ENCODE results near the gene LAMA3.
"Not testable (repeated sequence)": the region's sequence is repeated elsewhere in the genome, so short reads cannot be mapped to it uniquely, and the experiment has no call there.

LAMA3 gene

DNA sequence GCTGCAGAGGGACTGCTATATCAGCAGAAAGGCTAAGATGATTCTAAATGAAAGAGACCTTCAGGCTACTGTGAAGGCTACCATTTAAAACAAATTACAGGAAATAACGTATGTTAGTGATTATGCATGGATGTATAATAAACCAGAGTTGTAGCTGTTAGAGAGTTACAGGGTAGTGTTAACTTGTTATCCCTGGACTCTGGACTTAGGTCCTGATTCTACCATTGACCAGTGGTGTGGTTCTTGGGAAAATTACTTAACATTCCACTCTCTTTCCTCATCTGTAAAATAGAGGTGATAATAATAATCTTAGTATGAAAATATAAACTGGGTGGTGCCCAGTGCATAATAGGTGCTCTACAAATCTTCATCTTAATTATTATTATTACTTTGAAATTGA, 22.2 kb downstream of the LAMA3 start:
- H3K4me3 ChIP-seq (ENCODE audit: low read depth, low read length), result no peak overlapping the region
- no peak for DNase-seq (ENCODE audit: low read depth)
- TF ChIP-seq, protein P1, sequence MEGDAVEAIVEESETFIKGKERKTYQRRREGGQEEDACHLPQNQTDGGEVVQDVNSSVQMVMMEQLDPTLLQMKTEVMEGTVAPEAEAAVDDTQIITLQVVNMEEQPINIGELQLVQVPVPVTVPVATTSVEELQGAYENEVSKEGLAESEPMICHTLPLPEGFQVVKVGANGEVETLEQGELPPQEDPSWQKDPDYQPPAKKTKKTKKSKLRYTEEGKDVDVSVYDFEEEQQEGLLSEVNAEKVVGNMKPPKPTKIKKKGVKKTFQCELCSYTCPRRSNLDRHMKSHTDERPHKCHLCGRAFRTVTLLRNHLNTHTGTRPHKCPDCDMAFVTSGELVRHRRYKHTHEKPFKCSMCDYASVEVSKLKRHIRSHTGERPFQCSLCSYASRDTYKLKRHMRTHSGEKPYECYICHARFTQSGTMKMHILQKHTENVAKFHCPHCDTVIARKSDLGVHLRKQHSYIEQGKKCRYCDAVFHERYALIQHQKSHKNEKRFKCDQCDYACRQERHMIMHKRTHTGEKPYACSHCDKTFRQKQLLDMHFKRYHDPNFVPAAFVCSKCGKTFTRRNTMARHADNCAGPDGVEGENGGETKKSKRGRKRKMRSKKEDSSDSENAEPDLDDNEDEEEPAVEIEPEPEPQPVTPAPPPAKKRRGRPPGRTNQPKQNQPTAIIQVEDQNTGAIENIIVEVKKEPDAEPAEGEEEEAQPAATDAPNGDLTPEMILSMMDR (IDR thresholded peaks at IDR 0.05; ENCODE audit: control insufficient read depth, extremely low read depth, insufficient read depth), result no peak

DNA sequence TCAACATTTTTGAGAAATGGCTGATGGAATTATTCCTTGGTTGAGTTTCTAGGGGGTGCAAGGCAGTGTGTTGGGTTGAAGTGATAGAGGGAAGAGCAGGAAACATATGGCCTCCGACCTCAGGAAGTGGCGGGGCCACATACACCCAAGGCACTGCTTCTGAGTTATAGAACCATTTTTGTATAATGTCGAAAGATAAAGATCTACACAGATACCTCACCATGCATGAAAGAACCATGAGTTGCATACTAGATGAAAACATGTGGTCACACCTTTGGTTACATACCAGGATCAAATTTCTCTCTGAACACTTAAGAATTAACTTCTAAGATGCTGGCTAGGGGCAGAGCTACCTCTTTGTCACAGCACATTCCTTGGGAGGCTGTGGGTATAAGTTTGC, 23.2 kb downstream of the LAMA3 start:
- H3K4me3 ChIP-seq (ENCODE audit: low read depth, low read length), result no peak overlapping the region
- TF ChIP-seq, protein P1 (IDR thresholded peaks at IDR 0.05; ENCODE audit: control insufficient read depth, extremely low read depth, insufficient read depth), result no peak
- DNase-seq (ENCODE audit: low read depth), result no peak

DNA sequence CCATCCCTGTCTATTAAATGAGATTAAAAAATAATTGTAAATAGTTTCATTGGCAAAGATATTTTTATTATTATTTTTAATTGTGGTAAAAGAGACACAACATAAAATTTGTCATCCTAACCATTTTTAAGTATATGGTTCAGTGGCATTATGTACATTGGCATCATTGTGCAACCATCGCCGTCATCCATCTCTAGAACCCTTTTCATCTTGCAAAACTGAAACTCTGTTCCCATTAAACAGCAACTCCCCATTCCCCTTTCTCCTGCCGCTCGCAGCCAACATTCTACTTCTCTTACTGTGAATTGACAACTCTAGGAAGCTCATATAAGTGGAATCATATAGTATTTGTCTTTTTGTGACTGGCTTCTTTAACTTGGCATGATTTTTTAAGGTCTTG, 25.3 kb downstream of the LAMA3 start:
- no peak for DNase-seq (ENCODE audit: low read depth)
- TF ChIP-seq, protein P1 (IDR thresholded peaks at IDR 0.05; ENCODE audit: control insufficient read depth, extremely low read depth, insufficient read depth), result no peak
- H3K4me3 ChIP-seq (ENCODE audit: low read depth, low read length), result no peak overlapping the region

DNA sequence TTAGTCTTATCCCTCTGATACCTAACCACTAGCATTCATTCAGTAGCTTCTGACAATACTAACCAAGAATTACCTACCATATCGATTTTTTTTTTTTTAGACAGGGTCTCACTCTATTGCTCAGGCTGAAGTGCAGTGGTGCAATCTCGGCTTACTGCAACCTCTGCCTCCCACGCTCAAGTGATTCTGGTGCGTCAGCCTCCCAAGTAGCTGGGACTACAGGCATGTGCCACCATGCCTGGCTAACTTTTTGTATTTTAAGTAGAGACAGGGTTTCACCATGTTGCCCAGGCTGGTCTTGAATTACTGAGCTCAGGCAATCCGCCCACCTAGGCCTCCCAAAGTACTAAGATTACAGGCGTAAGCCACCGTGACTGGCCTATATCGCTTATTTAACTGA, 26.8 kb downstream of the LAMA3 start:
- not testable (repeated sequence) for DNase-seq (ENCODE audit: low read depth); H3K4me3 ChIP-seq (ENCODE audit: low read depth, low read length)

DNA sequence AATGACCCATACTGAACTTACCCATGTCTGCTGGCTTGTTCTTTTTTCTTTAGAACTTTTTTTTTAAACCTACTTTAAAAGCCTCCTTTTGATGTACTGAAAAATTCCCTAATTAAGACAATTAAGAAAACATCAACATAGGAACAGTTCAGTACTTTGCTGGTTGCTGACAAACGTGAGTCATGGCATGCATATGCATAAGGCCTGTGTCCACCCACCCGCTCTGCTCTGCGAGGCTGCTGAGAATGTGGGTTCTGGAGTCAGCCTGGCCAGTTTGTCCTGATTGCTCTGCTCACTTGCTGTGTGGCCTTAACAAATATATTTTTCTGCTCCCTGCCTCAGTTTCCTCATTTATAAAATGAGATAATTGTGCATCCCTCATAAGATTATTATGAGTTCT, 27.3 kb downstream of the LAMA3 start:
- TF ChIP-seq, protein P1 (IDR thresholded peaks at IDR 0.05; ENCODE audit: control insufficient read depth, extremely low read depth, insufficient read depth), result no peak
- DNase-seq (ENCODE audit: low read depth), result no peak

DNA sequence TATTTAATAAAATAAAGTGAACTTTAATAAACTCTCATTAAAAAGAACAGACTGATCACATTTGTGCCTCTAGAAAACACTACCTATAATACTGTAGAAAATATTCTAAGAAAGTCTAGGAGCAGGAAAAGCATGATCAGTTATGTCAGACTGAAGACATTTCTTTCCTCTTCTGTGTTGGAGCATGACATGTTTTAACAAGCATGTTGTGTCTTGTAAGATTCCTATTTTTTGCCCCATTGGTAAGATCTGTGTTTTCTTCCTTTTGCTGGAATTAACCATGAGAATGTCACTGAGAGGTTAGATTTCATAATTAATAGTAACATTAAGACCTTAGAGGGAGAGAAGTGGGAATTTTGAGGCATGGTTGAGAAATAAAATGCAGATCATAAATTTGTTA, 27.7 kb downstream of the LAMA3 start:
- TF ChIP-seq, protein P1 (IDR thresholded peaks at IDR 0.05; ENCODE audit: control insufficient read depth, extremely low read depth, insufficient read depth), result no peak
- DNase-seq (ENCODE audit: low read depth), result no peak
- H3K4me3 ChIP-seq (ENCODE audit: low read depth, low read length), result no peak overlapping the region

More for the DNA sequence above, 27.3 kb downstream of the LAMA3 start:
- H3K4me3 ChIP-seq (ENCODE audit: low read depth, low read length), result no peak overlapping the region

DNA sequence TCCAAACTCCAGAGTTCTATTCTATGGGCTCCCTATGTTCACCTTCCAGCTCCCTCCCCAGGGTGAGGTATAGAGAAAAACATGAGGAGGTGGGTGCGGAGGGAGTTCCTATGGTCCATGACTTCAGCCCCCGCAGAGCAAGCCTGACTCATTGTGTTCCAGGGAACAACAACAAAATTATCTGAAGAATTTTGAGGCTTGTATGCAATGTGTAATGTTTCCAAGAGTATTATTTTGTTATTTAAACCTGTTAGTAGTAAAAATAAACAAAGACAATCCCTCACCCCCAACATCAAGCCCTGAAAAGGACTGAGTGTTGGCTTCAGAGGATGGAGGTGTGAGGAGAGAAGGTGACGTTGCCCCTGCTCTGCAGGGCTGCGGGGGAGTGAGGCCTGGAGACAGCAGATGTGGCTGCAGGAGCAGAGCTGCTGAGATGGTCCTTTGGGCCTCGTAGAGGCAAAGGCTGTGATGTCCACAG, 29.0 kb downstream of the LAMA3 start:
- no peak for DNase-seq (ENCODE audit: low read depth)
- no peak overlapping the region for H3K4me3 ChIP-seq (ENCODE audit: low read depth, low read length)
- TF ChIP-seq, protein P1 (IDR thresholded peaks at IDR 0.05; ENCODE audit: control insufficient read depth, extremely low read depth, insufficient read depth), result no peak
